Posterior cingulate gyrus (tissue), 11 donors: ENCODE results near the gene OPA3.

Experiments
- DNase-seq, 10 donors: peaks; one replicate each; pipeline versions ENCODE4 v3.0.0 to v3.0.0-alpha.2; 2020 to 2021; ENCODE audit warnings: mixed read lengths in 3 of 10
- intact Hi-C: fragments of 100-400 bp; cut with DNase I; formaldehyde crosslinking; loops from one replicate; pipeline ENCODE4 v1.15.1; 2023

OPA3 gene

DNA sequence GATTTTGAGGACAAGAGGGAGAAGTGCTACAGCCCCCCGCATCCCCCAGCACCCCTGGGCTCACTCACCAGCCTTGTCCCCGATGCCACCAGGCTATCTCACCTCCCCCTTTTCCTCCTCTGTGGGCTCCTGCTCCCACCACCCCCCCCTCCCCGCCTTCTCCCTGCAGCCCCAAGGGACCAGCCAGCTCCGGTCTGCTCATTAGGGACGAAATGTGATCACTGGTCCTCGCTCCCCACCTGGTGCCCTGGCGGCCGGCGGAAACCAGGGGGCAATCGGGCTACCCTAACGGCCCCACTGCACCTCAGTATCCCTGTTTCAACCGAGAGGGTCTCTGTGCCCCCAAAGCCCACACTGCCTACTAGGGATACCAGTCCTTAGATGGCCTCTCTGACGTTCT is 14.7 kb upstream of the OPA3 start:
- intact Hi-C loops, result no loop called here
- no peak for DNase-seq

- DNase-seq, result no peak
- intact Hi-C loops, result no loop called here
These were observed 13.8 kb upstream of the OPA3 start for GRCh38 chr19:45598267-45599001.

DNA sequence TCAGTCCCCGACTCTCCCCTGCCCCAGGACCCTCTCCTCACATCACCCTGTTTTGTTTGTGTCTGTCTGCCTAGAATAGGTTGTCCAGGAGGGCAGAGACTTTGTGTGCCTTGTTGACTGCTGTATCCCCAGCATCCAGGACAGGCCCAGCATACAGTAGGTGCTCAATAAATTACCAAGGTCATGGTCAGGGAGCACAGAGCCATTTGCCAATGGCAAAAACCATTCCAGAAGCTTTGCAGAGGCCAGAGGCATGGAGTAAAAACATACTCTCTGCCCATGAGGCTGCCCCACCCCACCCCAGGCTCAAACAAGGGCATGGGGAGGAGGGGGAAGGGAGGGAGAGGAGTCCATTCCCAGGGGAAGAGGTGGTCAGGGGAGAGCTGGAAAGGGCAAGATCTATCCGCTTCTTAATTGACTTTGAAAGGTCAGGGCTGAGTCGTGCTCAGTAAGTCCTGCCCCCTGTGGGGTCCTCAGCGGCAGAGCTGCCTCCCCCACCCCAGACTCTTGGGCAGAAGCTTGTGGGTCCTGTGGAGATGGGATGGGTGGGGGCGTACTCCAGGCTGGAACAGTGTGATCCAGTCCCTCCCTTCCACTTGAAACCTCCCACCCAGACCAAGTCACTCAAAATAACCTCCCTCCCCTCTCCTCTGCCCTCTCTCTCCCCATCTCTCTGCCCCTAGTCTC is 13.0 kb upstream of the OPA3 start:
- intact Hi-C loops, result no loop called here
- DNase-seq, result no peak

GRCh38 chr19:45595814-45596213 is 11.2 kb upstream of the OPA3 start:
- intact Hi-C loops, result no loop called here
- peak in 1 of 10 donors; percentile 50 for DNase-seq

GRCh38 chr19:45593520-45593919 is 8.9 kb upstream of the OPA3 start:
- intact Hi-C loops, result no loop called here
- DNase-seq, result peak in 1 of 10 donors; percentile 32

- peak in 1 of 10 donors; percentile 16 for DNase-seq
- intact Hi-C loops, result no loop called here
These were observed 7.8 kb upstream of the OPA3 start for GRCh38 chr19:45592366-45592765.

GRCh38 chr19:45591638-45592005 is 7.0 kb upstream of the OPA3 start:
- peak in 1 of 10 donors; percentile 31 for DNase-seq
- intact Hi-C loops, result no loop called here

DNA sequence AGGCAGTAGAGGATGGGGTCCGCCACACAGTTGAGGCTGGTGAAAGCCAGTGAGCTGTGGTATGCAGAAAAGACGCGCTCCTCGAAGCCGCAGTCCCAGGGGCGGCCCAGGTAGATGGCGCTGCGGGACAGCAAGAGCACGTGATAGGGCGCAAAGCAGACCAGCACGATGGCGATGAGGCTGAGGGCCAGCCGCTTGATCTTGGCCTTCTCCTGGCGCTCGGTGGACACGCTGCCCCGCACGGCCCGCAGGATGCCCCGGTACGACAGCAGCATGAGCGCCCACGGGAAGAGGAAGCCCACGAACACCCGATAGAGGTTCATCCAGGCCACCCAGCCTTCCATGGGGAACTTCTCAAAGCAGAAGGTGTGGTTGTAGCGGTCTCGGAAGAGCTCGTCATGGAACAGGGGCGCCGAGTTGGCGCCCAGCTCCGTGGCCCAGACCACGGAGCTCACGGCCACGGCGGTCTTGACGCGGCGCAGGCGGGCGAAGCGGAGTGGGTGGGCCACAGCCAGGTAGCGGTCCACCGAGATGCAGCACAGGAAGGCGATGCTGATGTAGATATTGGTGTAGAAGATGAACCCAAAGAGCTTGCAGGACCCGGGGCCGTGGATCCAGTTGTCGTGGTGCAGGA is 6.5 kb upstream of the OPA3 start:
- DNase-seq, result peak in 6 of 10 donors; percentile 26 to 90 (median 48)
- intact Hi-C loops, result no loop called here

DNA sequence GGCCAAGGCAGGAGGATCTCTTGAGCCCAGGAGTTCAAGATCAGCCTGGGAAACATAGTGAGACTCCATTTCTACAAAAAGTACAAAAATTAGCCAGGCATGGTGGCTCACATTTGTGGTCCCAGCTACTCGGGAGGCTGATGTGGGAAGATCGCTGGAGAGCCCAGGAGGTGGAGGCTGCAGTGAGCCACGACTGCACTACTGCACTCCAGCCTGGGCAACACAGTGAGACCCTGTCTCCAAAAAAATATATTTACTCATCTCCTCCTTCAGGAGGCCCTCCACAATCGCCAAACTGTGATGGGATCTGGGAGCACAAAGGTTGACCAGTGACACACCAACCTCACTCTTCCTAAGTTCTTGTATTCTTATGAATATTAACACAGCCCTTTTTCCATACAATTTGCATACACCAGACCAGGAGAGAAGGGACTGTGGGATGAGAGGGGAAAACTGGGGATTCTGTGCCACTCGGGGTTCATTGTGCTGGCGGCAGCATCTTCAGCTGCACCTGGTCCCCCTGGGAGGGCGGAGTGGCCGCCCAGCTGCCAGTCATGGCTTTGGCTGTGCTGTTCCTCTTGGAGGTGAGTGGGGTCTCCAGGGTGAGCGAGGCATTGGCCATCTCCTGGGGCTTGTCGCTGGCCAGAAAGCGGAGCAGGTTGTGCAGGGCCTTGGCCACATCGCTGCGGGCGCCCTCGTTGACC is 5.8 kb upstream of the OPA3 start:
- intact Hi-C loops, result no loop called here

GRCh38 chr19:45589768-45590167 is 5.2 kb upstream of the OPA3 start:
- DNase-seq, result no peak
- intact Hi-C loops, result no loop called here

More for the DNA sequence above, 5.8 kb upstream of the OPA3 start:
- DNase-seq, result peak in 1 of 10 donors; percentile 10

- intact Hi-C loops, result no loop called here
- peak in 1 of 10 donors; percentile 8 for DNase-seq
These were observed 3.3 kb upstream of the OPA3 start for GRCh38 chr19:45587873-45588272.

GRCh38 chr19:45585158-45585577 is 566 bp upstream of the OPA3 start:
- intact Hi-C loops, result no loop called here

DNA sequence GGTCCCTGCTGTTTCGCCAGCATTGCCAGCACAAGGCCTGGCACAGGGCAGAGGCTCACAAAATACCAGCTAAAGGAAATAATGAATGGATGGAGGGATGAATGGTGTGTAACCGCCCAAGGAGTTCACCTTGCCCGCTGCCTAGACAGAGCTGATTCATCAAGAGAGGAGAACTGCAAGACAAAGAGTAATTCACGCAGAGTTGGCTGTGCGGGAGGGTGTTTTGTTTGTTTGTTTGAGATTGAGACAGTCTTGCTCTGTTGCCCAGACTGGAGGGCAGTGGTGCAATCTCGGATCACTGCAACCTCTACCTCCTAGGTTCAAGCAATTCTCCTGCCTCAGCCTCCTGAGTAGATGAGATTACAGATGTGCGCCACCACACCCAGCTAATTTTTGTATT is 3.0 kb downstream of the OPA3 start:
- DNase-seq, result peak in 1 of 10 donors; percentile 5
- intact Hi-C loops, result no loop called here

More at GRCh38 chr19:45585158-45585577, 566 bp upstream of the OPA3 start:
- no peak for DNase-seq

- intact Hi-C loops, result no loop called here
- peak in 2 of 10 donors; percentile 24 to 83 for DNase-seq
These were observed 5.7 kb downstream of the OPA3 start for GRCh38 chr19:45578861-45579260.

DNA sequence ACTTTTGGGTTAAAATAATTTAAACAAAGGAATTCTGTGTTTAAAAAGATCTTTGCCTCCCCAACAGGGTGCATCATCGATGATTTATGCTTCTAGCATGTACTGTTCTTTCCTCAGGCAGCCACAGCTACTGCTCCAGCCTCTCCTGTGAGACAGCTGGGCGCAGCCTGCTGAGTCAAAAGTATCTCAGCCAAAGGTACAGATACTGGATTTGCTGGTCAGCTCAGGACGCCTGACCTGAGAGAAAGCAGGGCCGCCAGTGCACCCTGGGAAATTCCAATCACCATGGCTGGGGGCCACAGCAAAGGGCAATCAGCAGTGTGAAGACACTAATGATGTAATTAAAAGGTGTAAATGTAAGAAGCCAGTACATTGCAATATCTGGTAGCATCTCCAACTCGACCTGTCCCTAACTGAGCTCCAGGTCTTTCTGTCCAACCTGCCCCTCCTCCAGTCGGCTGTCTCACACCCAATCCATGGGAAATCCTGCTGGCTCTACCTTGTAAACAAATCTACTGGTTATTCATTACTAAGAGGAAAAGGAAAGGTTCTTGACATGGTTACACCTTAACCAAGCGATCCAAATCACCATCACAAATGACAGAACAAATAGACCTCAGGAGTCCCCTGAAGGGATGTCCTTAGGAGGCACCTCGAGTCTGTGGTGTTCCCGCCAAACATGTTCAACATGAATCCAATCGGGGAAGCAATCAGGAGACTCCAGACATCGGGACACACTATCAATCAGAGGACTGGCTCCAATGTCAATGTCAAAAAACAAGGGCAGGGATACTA is 7.3 kb downstream of the OPA3 start:
- DNase-seq, result peak in 3 of 10 donors; percentile 41 to 81 (median 71)
- intact Hi-C loops, result no loop called here

GRCh38 chr19:45576682-45577081 is 7.9 kb downstream of the OPA3 start:
- intact Hi-C loops, result no loop called here

DNA sequence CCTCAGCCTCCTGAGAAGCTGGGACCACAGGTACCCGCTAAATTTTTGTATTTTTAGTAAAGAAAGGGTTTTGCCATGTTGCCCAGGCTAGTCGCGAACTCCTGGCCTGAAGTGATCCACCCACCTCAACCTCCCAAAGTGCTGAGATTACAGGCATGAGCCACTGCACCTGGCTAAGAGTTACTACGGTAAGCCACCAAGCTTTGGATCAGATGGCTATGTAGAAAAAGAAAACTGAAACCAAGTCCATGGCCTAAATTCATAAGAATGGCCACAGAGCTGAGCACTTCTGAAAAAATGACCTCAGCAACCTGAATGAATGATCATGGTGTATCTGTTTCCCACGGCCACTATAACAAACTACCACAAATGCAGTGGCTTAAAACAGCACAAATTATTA is 9.4 kb downstream of the OPA3 start:
- DNase-seq, result no peak
- intact Hi-C loops, result no loop called here

More at GRCh38 chr19:45576682-45577081, 7.9 kb downstream of the OPA3 start:
- peak in 1 of 10 donors; percentile 3 for DNase-seq

GRCh38 chr19:45574526-45574925 is 10.1 kb downstream of the OPA3 start:
- DNase-seq, result no peak
- intact Hi-C loops, result no loop called here

DNA sequence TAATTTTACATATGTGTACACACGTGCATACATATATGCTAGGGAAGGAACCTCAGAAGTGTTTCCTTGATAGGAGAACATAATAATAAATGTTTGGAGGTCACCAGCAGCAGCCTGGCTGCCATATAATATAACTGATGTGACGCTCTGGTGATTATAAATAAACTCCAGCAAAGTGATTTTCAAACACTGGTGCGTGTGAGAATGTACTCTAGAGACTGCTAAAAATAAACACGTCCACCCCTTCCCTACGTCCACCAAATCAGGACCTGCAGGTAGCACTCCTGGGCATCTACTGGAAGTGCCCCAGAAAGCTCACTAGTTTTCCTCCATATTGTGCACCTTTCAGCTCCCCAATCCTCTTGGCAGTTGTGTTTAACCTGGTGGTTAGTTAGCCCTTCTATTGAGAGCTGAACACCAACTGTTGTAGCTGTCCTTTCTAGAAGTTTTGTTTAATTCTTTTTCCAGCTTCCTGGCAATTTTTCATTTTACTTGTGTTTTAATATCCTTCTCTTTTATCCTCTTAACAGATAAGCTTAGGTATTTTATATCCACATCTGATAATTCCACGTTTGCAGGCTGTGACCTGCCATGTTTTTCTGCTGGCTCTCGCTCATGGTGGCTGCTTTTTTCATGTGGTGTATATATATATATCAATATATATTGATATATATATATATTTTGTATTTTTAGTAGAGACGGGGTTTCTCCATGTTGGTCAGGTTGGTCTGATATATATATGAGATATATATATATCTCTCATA is 13.0 kb downstream of the OPA3 start:
- DNase-seq, result peak in 1 of 10 donors; percentile 7
- intact Hi-C loops, result no loop called here
